Endothelial cell of umbilical vein (primary cell): ENCODE data around the gene PAOX. TPM values are rescaled to one million over a fixed set of nuclear protein-coding genes. Genes with fewer than 3 reads are reported as not detected.

ENCODE experiments used
- BruUV-seq: library from RNA; stranded (reverse); fragments of 400-500 nt; replicated peaks from 2 replicates; lab custom pipeline; 2021; lab: Mats Ljungman, UMichigan
- CTCF ChIA-PET: fragments of 300-600, 350-600 bp; sonication (Branson Sonifier 250); formaldehyde crosslinking; loops from one replicate; lab custom pipeline; 2021; ENCODE audit warnings: antibody characterized with exemption, inconsistent platforms; lab: Charles Lee
- POLR2A ChIA-PET: fragments of 300-600, 350-600 bp; sonication (Branson Sonifier 250); formaldehyde crosslinking; loops from one replicate; lab custom pipeline; 2021; ENCODE audit warnings: antibody characterized with exemption, inconsistent platforms; lab: Charles Lee
- DNase-seq: peaks from one replicate; pipeline ENCODE4 v3.0.0-alpha.2; 2011; ENCODE audit warnings: low read depth, low spot score
- FAIRE-seq: peaks from 2 replicates; lab custom pipeline; 2011; peaks lifted over from hg19 to GRCh38; lab: Jason Lieb, UNC
- H2AFZ ChIP-seq: 2 replicates; pipeline ENCODE4 v1.6.0; 2012; ENCODE audit warnings: low read depth, low read length, control low read depth, inconsistent platforms
- H3K27ac ChIP-seq: 2 replicates; pipeline ENCODE4 v1.5.1; 2011; ENCODE audit warnings: low read depth, mild to moderate bottlenecking, control low read depth, low read length, moderate library complexity; ENCODE audit not compliant: insufficient read depth
- H3K27me3 ChIP-seq, 2 experiments: 2 replicates each; pipeline versions ENCODE4 v1.6.0 to v1.6.1; 2011; ENCODE audit warnings: low read length in 2 of 2, mixed read lengths in 1 of 2; ENCODE audit not compliant: control insufficient read depth in 2 of 2, insufficient read depth in 2 of 2
- H3K36me3 ChIP-seq, 2 experiments: 2 replicates in 1 of 2; 3 replicates in 1 of 2; pipeline ENCODE4 v1.5.1; 2011; ENCODE audit warnings: low read length in 2 of 2, mild to moderate bottlenecking in 1 of 2, moderate library complexity in 1 of 2; ENCODE audit not compliant: control insufficient read depth in 2 of 2, insufficient read depth in 2 of 2; ENCODE audit errors: extremely low read depth in 1 of 2
- H3K4me1 ChIP-seq: 3 replicates; pipeline ENCODE4 v1.5.1; 2011; ENCODE audit warnings: mild to moderate bottlenecking, low read length; ENCODE audit not compliant: control insufficient read depth, insufficient read depth; ENCODE audit errors: extremely low read depth
- H3K4me2 ChIP-seq: 2 replicates; pipeline ENCODE4 v1.6.1; 2011; ENCODE audit warnings: low read length, control low read depth, mixed read lengths; ENCODE audit not compliant: insufficient read depth
- H3K4me3 ChIP-seq, 3 experiments: fragments of 200-600 bp in 1 of 3; sonication (generic), shearing (Covaris generic) in 1 of 3; replicated peaks in 1 of 3; 2 replicates each; pipeline ENCODE4 v1.5.1; 2011 to 2016; ENCODE audit warnings: control low read depth in 3 of 3, low read length in 3 of 3, mild to moderate bottlenecking in 2 of 3, inconsistent platforms in 1 of 3, low read depth in 1 of 3, moderate library complexity in 1 of 3; ENCODE audit not compliant: insufficient read depth in 1 of 3
- H3K79me2 ChIP-seq: 2 replicates; pipeline ENCODE4 v1.6.0; 2012; ENCODE audit warnings: low read length, inconsistent platforms; ENCODE audit not compliant: control insufficient read depth, insufficient read depth
- H3K9ac ChIP-seq: replicated peaks from 2 replicates; pipeline ENCODE3; 2011; ENCODE audit warnings: low read length, control low read depth; ENCODE audit not compliant: insufficient read depth; ENCODE audit errors: extremely low read depth
- H3K9me1 ChIP-seq: replicated peaks from 3 replicates; pipeline ENCODE4 v1.6.0; 2011; ENCODE audit warnings: mild to moderate bottlenecking, low read length; ENCODE audit not compliant: control insufficient read depth, insufficient read depth; ENCODE audit errors: extremely low read depth
- H3K9me3 ChIP-seq: replicated peaks from 2 replicates; pipeline ENCODE4 v1.5.1; 2012; ENCODE audit warnings: low read length, inconsistent platforms; ENCODE audit not compliant: control insufficient read depth, insufficient read depth
- H4K20me1 ChIP-seq: replicated peaks from 2 replicates; pipeline ENCODE3; 2011; ENCODE audit warnings: mild to moderate bottlenecking, low read length; ENCODE audit not compliant: control insufficient read depth, insufficient read depth; ENCODE audit errors: extremely low read depth
- CTCF ChIP-seq, 2 donors: IDR thresholded peaks; 1 replicate in 1 of 2; 2 replicates in 1 of 2; pipeline ENCODE4 v1.5.1; 2011; ENCODE audit warnings: low read length in 2 of 2, mild to moderate bottlenecking in 2 of 2, moderate library complexity in 2 of 2, control low read depth in 1 of 2, inconsistent platforms in 1 of 2, low read depth in 1 of 2; ENCODE audit not compliant: insufficient read depth in 1 of 2; ENCODE audit errors: extremely low read depth in 1 of 2
- EZH2 ChIP-seq: IDR thresholded peaks from 2 replicates; pipeline ENCODE4 v1.6.1; 2012; ENCODE audit warnings: borderline replicate concordance, low read depth, mild to moderate bottlenecking, moderate library complexity, low read length, inconsistent platforms; ENCODE audit not compliant: severe bottlenecking
- FOS ChIP-seq: IDR thresholded peaks from 2 replicates; pipeline ENCODE4 v1.6.1; 2011; ENCODE audit warnings: mild to moderate bottlenecking, low read length, moderate library complexity, borderline replicate concordance; ENCODE audit not compliant: insufficient read depth
- MYC ChIP-seq: IDR thresholded peaks from one replicate; pipeline ENCODE4 v1.6.1; 2011; ENCODE audit warnings: mild to moderate bottlenecking, low read depth, low read length
- POLR2A ChIP-seq: IDR thresholded peaks from 2 replicates; pipeline ENCODE4 v1.6.1; 2012; ENCODE audit warnings: low read depth, mild to moderate bottlenecking, control low read depth, low read length
- POLR2AphosphoS5 ChIP-seq: IDR thresholded peaks from 2 replicates; pipeline ENCODE4 v1.6.1; 2012; ENCODE audit warnings: low read depth, mild to moderate bottlenecking, control low read depth, low read length, moderate library complexity; ENCODE audit not compliant: insufficient read depth
- dilution Hi-C: fragments of 300-500 bp; cut with MboI; formaldehyde crosslinking; loops from one replicate; pipeline ENCODE4 v1.15.0; 2019; ENCODE audit warnings: low sequenced_read_pairs; ENCODE audit not compliant: extremely low pct_ligation_motif_present
- intact Hi-C: fragments of 100-400 bp; cut with micrococcal nuclease; formaldehyde crosslinking; loops from one replicate; pipeline ENCODE4 v1.10.0; 2022
- polyA plus RNA-seq, 4 experiments: library from polyadenylated mRNA; depleted of rRNA in 3 of 4; stranded (reverse) in 3 of 4; unstranded in 1 of 4; fragments of >200 nt; gene quantifications; 2 replicates each; pipeline versions ENCODE4 v1.2.1 to v1.2.3, GENCODE V29; 2011 to 2012; ENCODE audit warnings: missing spikeins in 1 of 4
- total RNA-seq: library from RNA; stranded (reverse); gene quantifications from 2 replicates; pipeline ENCODE4 v1.2.3, GENCODE V29; 2021

The PAOX gene
- total and polyA plus RNA-seq, 2 donors (not counting 3 experiments of a cell fraction or from before 2014, with no cell fraction given) = 2.6 to 3.8 TPM

GRCh38 chr10:133350950-133351329, 28.1 kb upstream of the PAOX start:
- POLR2A ChIA-PET = no interaction called here
- Histone ChIP-seq H3K36me3 (no peaks in the 10 kb centered on the region), H3K4me2 (no peak overlapping the region), H3K4me1 (no peaks in the 10 kb centered on the region), H3K27me3 (no peaks in the 10 kb centered on the region), H3K27ac (no peak overlapping the region), H2AFZ (no peak overlapping the region), H3K9me3 (no peaks in the 10 kb centered on the region), H3K79me2 (no peaks in the 10 kb centered on the region), H3K9me1 (no peaks in the 10 kb centered on the region), H3K9ac (no peak overlapping the region), H3K4me3 (no peak overlapping the region), H4K20me1 (no peaks in the 10 kb centered on the region)
- DNase-seq (no peak), FAIRE-seq (no peak)
- no TSS peak for BruUV-seq
- intact Hi-C loops = no loop called here
- TF ChIP-seq EZH2 = no peak
- TF ChIP-seq POLR2A = no peak
- TF ChIP-seq MYC = no peak
- no peak for TF ChIP-seq POLR2AphosphoS5
- no peak for TF ChIP-seq CTCF (IDR thresholded peaks at IDR 0.05; ENCODE audit: extremely low read depth in 1 of 2, insufficient read depth in 1 of 2, low read depth in 1 of 2, low read length in 2 of 2)
- no peak for TF ChIP-seq FOS
- dilution Hi-C loops = no loop called here
- CTCF ChIA-PET = no interaction called here
